Measurements from ENCODE around the gene HIBADH.

GRCh38 chr7:27709137-27710075 is 46.7 kb upstream of the HIBADH start:
- TF ChIP-seq CTCF (IDR thresholded peaks at IDR 0.05; ENCODE audit: extremely low read depth in 1 of 2, insufficient read depth in 1 of 2, low read depth in 1 of 2, low read length in 2 of 2) (no peak), EZH2 (IDR thresholded peaks at IDR 0.05; ENCODE audit: borderline replicate concordance, low read depth, low read length, severe bottlenecking) (no peak), POLR2A (IDR thresholded peaks at IDR 0.05; ENCODE audit: low read depth, low read length) (no peak)

All from endothelial cell of umbilical vein (primary cell).